Astrocyte (in vitro differentiated cells and primary cell): Measurements from ENCODE around the gene CNN2. TPM values are rescaled to one million over a fixed set of nuclear protein-coding genes. Genes with fewer than 3 reads are reported as not detected.

ENCODE experiments used
- DNase-seq: peaks from one replicate; pipeline ENCODE4 v3.0.0-alpha.2; 2010; ENCODE audit warnings: low read depth
- FAIRE-seq: peaks from 2 replicates; lab custom pipeline; 2011; peaks lifted over from hg19 to GRCh38; lab: Jason Lieb, UNC
- H2AFZ ChIP-seq: 2 replicates; pipeline ENCODE4 v1.6.0; 2012; ENCODE audit warnings: low read depth, low read length, inconsistent platforms
- H3K27ac ChIP-seq: 2 replicates; pipeline ENCODE4 v1.5.1; 2011; ENCODE audit warnings: low read depth, low read length, inconsistent platforms
- H3K27me3 ChIP-seq: 2 replicates; pipeline ENCODE4 v1.6.0; 2011; ENCODE audit warnings: low read length, inconsistent platforms; ENCODE audit not compliant: insufficient read depth
- H3K36me3 ChIP-seq: 2 replicates; pipeline ENCODE4 v1.5.1; 2011; ENCODE audit warnings: low read length, inconsistent platforms; ENCODE audit not compliant: insufficient read depth
- H3K4me1 ChIP-seq: 2 replicates; pipeline ENCODE4 v1.5.1; 2011; ENCODE audit warnings: low read length, inconsistent platforms; ENCODE audit not compliant: insufficient read depth
- H3K4me2 ChIP-seq: 2 replicates; pipeline ENCODE4 v1.6.0; 2012; ENCODE audit warnings: low read length, inconsistent platforms
- H3K4me3 ChIP-seq: 2 replicates; pipeline ENCODE4 v1.5.1; 2011; ENCODE audit warnings: low read depth, mild to moderate bottlenecking, low read length, inconsistent platforms; ENCODE audit not compliant: insufficient read depth
- H3K79me2 ChIP-seq: 2 replicates; pipeline ENCODE4 v1.6.0; 2012; ENCODE audit warnings: mild to moderate bottlenecking, low read length, inconsistent platforms; ENCODE audit not compliant: insufficient read depth
- H3K9ac ChIP-seq: 2 replicates; pipeline ENCODE4 v1.6.0; 2012; ENCODE audit warnings: mild to moderate bottlenecking, low read length, inconsistent platforms
- H3K9me3 ChIP-seq: 2 replicates; pipeline ENCODE4 v1.5.1; 2012; ENCODE audit warnings: low read depth, mild to moderate bottlenecking, low read length, inconsistent platforms; ENCODE audit not compliant: insufficient read depth
- H4K20me1 ChIP-seq: 2 replicates; pipeline ENCODE4 v1.6.0; 2012; ENCODE audit warnings: low read length, inconsistent platforms; ENCODE audit not compliant: insufficient read depth
- H3K27ac Mint-ChIP-seq: one replicate; pipeline ENCODE4 v1.8.0; 2021; ENCODE audit warnings: mild to moderate bottlenecking, mixed read lengths; ENCODE audit not compliant: unreplicated experiment
- H3K27me3 Mint-ChIP-seq: one replicate; pipeline ENCODE4 v1.8.0; 2021; ENCODE audit warnings: low read depth, mixed read lengths; ENCODE audit not compliant: unreplicated experiment
- H3K36me3 Mint-ChIP-seq: one replicate; pipeline ENCODE4 v1.8.0; 2021; ENCODE audit warnings: low read depth, mixed read lengths; ENCODE audit not compliant: unreplicated experiment
- H3K4me1 Mint-ChIP-seq: one replicate; pipeline ENCODE4 v1.8.0; 2021; ENCODE audit warnings: low read depth, mixed read lengths; ENCODE audit not compliant: unreplicated experiment
- H3K4me3 Mint-ChIP-seq: one replicate; pipeline ENCODE4 v1.8.0; 2021; ENCODE audit warnings: mild to moderate bottlenecking, moderate library complexity, mixed read lengths; ENCODE audit not compliant: unreplicated experiment
- H3K9me3 Mint-ChIP-seq: one replicate; pipeline ENCODE4 v1.8.0; 2021; ENCODE audit warnings: mild to moderate bottlenecking, mixed read lengths; ENCODE audit not compliant: unreplicated experiment
- EZH2 ChIP-seq: IDR thresholded peaks from 2 replicates; pipeline ENCODE4 v1.6.1; 2012; ENCODE audit warnings: mild to moderate bottlenecking, low read length, inconsistent platforms; ENCODE audit not compliant: insufficient read depth
- total RNA-seq: library from RNA; stranded (reverse); gene quantifications from 2 replicates; pipeline ENCODE4 v1.2.1, GENCODE V29; 2021
- TF ChIP-seq, protein P1 (sequence below): IDR thresholded peaks from 2 replicates; pipeline ENCODE4 v1.5.1; 2011; ENCODE audit warnings: low read depth, mild to moderate bottlenecking, inconsistent platforms, low read length, moderate library complexity; ENCODE audit not compliant: insufficient read depth

The CNN2 gene
- total RNA-seq, 1 donor from 2014 or later, result 819 TPM

- H3K9me3 ChIP-seq, result no peaks in the 10 kb centered on the region
- Mint-ChIP-seq H3K9me3 (no peaks in the 10 kb centered on the region), H3K27ac (no peak overlapping the region), H3K27me3 (no peaks in the 10 kb centered on the region), H3K4me3 (no peak overlapping the region), H3K36me3 (peaks cover 3% of the 10 kb centered on the region), H3K4me1 (no peaks in the 10 kb centered on the region)
- H3K4me2 ChIP-seq, result no peak overlapping the region
- DNase-seq (no peak), FAIRE-seq (no peak)
- no peak overlapping the region for H3K27ac ChIP-seq
- peaks cover 3% of the 10 kb centered on the region for H3K27me3 ChIP-seq
- no peak overlapping the region for H3K9ac ChIP-seq
- no peak overlapping the region for H2AFZ ChIP-seq
- H3K4me1 ChIP-seq, result peaks cover 8% of the 10 kb centered on the region
- H3K79me2 ChIP-seq, result peaks cover under 1% of the 10 kb centered on the region
- H3K4me3 ChIP-seq, result no peak overlapping the region
- TF ChIP-seq EZH2, result no peak
- TF ChIP-seq, protein P1, sequence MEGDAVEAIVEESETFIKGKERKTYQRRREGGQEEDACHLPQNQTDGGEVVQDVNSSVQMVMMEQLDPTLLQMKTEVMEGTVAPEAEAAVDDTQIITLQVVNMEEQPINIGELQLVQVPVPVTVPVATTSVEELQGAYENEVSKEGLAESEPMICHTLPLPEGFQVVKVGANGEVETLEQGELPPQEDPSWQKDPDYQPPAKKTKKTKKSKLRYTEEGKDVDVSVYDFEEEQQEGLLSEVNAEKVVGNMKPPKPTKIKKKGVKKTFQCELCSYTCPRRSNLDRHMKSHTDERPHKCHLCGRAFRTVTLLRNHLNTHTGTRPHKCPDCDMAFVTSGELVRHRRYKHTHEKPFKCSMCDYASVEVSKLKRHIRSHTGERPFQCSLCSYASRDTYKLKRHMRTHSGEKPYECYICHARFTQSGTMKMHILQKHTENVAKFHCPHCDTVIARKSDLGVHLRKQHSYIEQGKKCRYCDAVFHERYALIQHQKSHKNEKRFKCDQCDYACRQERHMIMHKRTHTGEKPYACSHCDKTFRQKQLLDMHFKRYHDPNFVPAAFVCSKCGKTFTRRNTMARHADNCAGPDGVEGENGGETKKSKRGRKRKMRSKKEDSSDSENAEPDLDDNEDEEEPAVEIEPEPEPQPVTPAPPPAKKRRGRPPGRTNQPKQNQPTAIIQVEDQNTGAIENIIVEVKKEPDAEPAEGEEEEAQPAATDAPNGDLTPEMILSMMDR, result no peak
- peaks cover 25% of the 10 kb centered on the region for H4K20me1 ChIP-seq
- no peaks in the 10 kb centered on the region for H3K36me3 ChIP-seq
These were observed 35.7 kb upstream of the CNN2 start for GRCh38 chr19:990746-991145.

DNA sequence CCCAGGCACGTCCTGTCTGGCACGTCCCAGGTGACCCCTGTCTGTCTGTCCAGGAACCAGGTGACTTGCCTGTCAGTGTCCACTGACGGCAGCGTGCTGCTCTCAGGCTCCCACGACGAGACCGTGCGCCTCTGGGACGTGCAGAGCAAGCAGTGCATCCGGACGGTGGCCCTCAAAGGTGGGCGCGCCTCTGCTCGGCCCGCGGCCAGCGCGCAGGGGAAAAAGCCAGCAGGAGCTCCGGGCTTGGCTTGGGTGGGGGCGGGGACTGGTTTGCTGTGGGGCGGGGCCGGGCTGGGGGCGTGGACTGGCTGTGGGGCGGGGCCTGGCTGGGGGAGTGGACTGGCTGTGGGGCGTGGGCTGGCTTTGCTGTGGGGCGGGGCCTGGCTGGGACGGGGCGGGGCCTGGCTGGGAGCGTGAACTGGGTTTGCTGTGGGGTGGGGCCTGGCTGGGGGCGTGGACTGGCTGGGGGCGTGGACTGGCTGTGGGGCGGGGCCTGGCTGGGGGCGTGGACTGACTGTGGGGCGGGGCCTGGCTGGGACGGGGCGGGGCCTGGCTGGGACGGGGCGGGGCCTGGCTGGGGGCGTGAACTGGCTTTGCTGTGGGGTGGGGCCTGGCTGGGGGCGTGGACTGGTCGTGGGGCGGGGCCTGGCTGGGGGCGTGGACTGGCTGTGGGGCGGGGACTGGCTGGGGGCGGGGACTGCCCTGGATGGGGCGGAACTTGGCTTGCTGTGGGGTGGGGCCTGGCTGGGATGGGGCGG lies 35.1 kb upstream of the CNN2 start:
- peaks cover 3% of the 10 kb centered on the region for H3K36me3 Mint-ChIP-seq
- H2AFZ ChIP-seq, result no peak overlapping the region
- TF ChIP-seq, protein P1, result no peak
- TF ChIP-seq EZH2, result no peak
- DNase-seq, result no peak
- H3K27ac ChIP-seq, result no peak overlapping the region
- H3K4me3 Mint-ChIP-seq, result no peak overlapping the region
- H3K9me3 Mint-ChIP-seq, result no peaks in the 10 kb centered on the region
- H3K36me3 ChIP-seq, result no peaks in the 10 kb centered on the region
- no peak overlapping the region for H3K27ac Mint-ChIP-seq
- H3K27me3 ChIP-seq, result peaks cover 3% of the 10 kb centered on the region
- H3K9ac ChIP-seq, result no peak overlapping the region
- H3K9me3 ChIP-seq, result no peaks in the 10 kb centered on the region
- no peaks in the 10 kb centered on the region for H3K79me2 ChIP-seq
- H3K4me2 ChIP-seq, result no peak overlapping the region
- H3K27me3 Mint-ChIP-seq, result no peaks in the 10 kb centered on the region
- H4K20me1 ChIP-seq, result peaks cover 28% of the 10 kb centered on the region
- H3K4me1 ChIP-seq, result peaks cover 13% of the 10 kb centered on the region
- no peak for FAIRE-seq
- H3K4me1 Mint-ChIP-seq, result no peaks in the 10 kb centered on the region
- no peak overlapping the region for H3K4me3 ChIP-seq

GRCh38 chr19:991932-992669 lies 34.3 kb upstream of the CNN2 start:
- Histone ChIP-seq H3K9ac (no peak overlapping the region), H3K36me3 (no peaks in the 10 kb centered on the region), H3K9me3 (no peaks in the 10 kb centered on the region), H2AFZ (no peak overlapping the region), H3K4me3 (no peak overlapping the region), H3K27ac (no peak overlapping the region), H4K20me1 (peaks cover 28% of the 10 kb centered on the region), H3K4me2 (no peak overlapping the region), H3K4me1 (peaks cover 16% of the 10 kb centered on the region), H3K27me3 (peaks cover 5% of the 10 kb centered on the region), H3K79me2 (no peaks in the 10 kb centered on the region)
- H3K4me3 Mint-ChIP-seq, result no peak overlapping the region
- no peaks in the 10 kb centered on the region for H3K4me1 Mint-ChIP-seq
- peaks cover 5% of the 10 kb centered on the region for H3K36me3 Mint-ChIP-seq
- no peaks in the 10 kb centered on the region for H3K27me3 Mint-ChIP-seq
- TF ChIP-seq EZH2, result no peak
- TF ChIP-seq, protein P1, result no peak
- FAIRE-seq, result no peak
- DNase-seq, result no peak
- H3K27ac Mint-ChIP-seq, result no peak overlapping the region
- no peaks in the 10 kb centered on the region for H3K9me3 Mint-ChIP-seq
